ENCODE measurements around the gene TNFRSF9. TPM values are rescaled to one million over a fixed set of nuclear protein-coding genes. Genes with fewer than 3 reads are reported as not detected.

TNFRSF9 gene
- total RNA-seq (0.54 TPM), polyA plus RNA-seq (ENCODE audit: insufficient read depth, low read depth, low replicate concordance) (not detected)
- long read RNA-seq, donor 1 = 0 reads
- long read RNA-seq, donor 2 = 0 reads
- long read RNA-seq, donor 3 = 0 reads
- long read RNA-seq, donor 4, partial matches to known transcripts = 74 of 252 reads
- long read RNA-seq, donor 4, other reads (novel, unspliced or antisense) = 178 of 252 reads
- long read RNA-seq, donor 5 = 0 reads
- long read RNA-seq, donor 6 = 0 reads
- long read RNA-seq, donor 7, partial matches to known transcripts = 0 of 1 reads
- long read RNA-seq, donor 7, other reads (novel, unspliced or antisense) = 0 of 1 reads
- long read RNA-seq, donor 8 = 0 reads
- long read RNA-seq, donor 9 = 0 reads
- long read RNA-seq, donor 10 = 0 reads

DNA sequence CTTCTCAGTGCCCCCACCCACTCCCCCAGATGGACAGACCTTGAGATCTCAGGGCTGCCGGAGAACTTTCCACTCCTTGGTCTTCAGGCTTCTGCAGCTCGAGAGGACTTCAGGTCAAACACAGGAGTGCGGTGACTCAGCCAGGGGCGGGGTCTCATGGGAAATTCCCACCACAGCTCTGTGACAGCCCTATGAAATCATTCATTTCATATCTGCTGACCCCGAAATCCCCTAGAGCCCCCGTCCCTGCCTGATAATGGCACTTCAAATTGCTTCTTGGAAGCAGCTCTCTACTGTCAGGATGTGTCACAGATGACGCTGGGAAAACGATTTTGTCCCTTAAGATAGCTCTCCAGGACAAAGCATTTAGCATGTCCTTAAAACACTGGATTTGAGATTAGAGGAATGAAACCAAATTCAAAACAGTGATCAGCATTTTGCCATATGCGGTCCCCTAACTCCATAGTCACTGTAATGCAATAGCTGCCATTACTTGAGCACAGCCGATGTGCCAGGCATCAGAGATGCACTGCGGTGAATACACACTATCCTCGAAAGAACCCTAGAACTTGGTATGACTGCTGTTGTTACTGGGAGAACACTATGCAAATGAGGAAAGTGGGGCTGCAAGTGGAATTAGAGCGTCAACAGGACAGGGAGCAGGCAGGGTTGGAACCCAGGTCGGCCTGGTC, at the start of gene TNFRSF9:
TNFRSF9 (minus strand) TSS at position 95 of the 692 bp plus-strand sequence. CDS start 845 bp downstream, outside the sequence.
- Histone ChIP-seq H3K9ac (ENCODE audit: low read length in 3 of 3) (no peak within 1 kb of the TSS), H3K4me3 (ENCODE audit: low read length in 3 of 3) (no peak within 1 kb of the TSS), H3K27ac (ENCODE audit: low read depth in 2 of 2, low read length in 2 of 2) (no peak within 1 kb of the TSS), H3K36me3 (ENCODE audit: control insufficient read depth in 2 of 3, insufficient read depth in 3 of 3, low read length in 3 of 3) (no peaks in the 10 kb centered on the region), H3K27me3 (ENCODE audit: control insufficient read depth, insufficient read depth, low read length) (peaks cover 9% of the 10 kb centered on the region), H3K9me3 (ENCODE audit: control insufficient read depth in 2 of 3, insufficient read depth in 1 of 3, low read length in 3 of 3) (no peaks in the 10 kb centered on the region), H3K4me1 (ENCODE audit: control insufficient read depth in 2 of 3, insufficient read depth in 2 of 3, low read depth in 1 of 3, low read length in 3 of 3) (peaks cover 0 to 7% (median 0%) of the 10 kb centered on the region in 3 donors)
- DNase-seq (no peak), FAIRE-seq (no peak)
- TF ChIP-seq CTCF (IDR thresholded peaks at IDR 0.05; ENCODE audit: borderline replicate concordance, extremely low read depth, insufficient read depth) = no peak
- intact Hi-C loops (cut with DNase I) = no loop called here

GRCh38 chr1:7989762-7990428, 49.3 kb upstream of the TNFRSF9 start:
- Histone ChIP-seq H3K9ac (ENCODE audit: low read length in 3 of 3) (no peak overlapping the region), H3K36me3 (ENCODE audit: control insufficient read depth in 2 of 3, insufficient read depth in 3 of 3, low read length in 3 of 3) (peaks cover 3 to 17% (median 8%) of the 10 kb centered on the region in 3 donors), H3K27ac (ENCODE audit: low read depth in 2 of 2, low read length in 2 of 2) (no peak overlapping the region), H3K9me3 (ENCODE audit: control insufficient read depth in 2 of 3, insufficient read depth in 1 of 3, low read length in 3 of 3) (no peaks in the 10 kb centered on the region), H3K4me1 (ENCODE audit: control insufficient read depth in 2 of 3, insufficient read depth in 2 of 3, low read depth in 1 of 3, low read length in 3 of 3) (no peaks in the 10 kb centered on the region), H3K27me3 (ENCODE audit: control insufficient read depth, insufficient read depth, low read length) (no peaks in the 10 kb centered on the region), H3K4me3 (ENCODE audit: low read length in 3 of 3) (no peak overlapping the region)
- FAIRE-seq (no peak), DNase-seq (no peak)
- no peak for TF ChIP-seq CTCF (IDR thresholded peaks at IDR 0.05; ENCODE audit: borderline replicate concordance, extremely low read depth, insufficient read depth)
- intact Hi-C loops (cut with DNase I) = loop anchor here (10.0 kb wide), 1 partner anchor 325 kb away; the partner anchor contains the start of gene SLC45A1

DNA sequence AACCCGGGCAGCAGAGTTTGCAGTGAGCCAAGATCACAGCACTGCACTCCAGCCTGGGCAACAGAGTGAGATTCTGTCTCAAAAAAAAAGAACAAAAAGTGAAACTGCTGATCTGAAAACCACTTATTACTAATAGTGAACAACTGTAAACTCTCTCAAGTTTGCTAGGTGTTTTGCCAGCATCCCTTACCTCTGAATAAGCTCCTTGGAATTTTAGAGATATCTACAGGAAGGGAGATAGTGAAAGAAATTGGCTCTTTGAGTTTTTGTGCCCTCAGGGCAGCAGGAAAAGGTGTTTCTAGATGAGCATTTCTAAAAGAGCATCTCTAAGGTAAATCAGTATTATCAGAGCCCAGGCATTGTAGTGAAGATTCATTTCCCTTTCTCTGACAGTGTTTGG, 47.9 kb upstream of the TNFRSF9 start:
- Histone ChIP-seq H3K9me3 (ENCODE audit: control insufficient read depth in 2 of 3, insufficient read depth in 1 of 3, low read length in 3 of 3) (no peaks in the 10 kb centered on the region), H3K9ac (ENCODE audit: low read length in 3 of 3) (no peak overlapping the region), H3K27ac (ENCODE audit: low read depth in 2 of 2, low read length in 2 of 2) (no peak overlapping the region), H3K4me1 (ENCODE audit: control insufficient read depth in 2 of 3, insufficient read depth in 2 of 3, low read depth in 1 of 3, low read length in 3 of 3) (no peaks in the 10 kb centered on the region), H3K27me3 (ENCODE audit: control insufficient read depth, insufficient read depth, low read length) (no peaks in the 10 kb centered on the region), H3K36me3 (ENCODE audit: control insufficient read depth in 2 of 3, insufficient read depth in 3 of 3, low read length in 3 of 3) (peaks cover 6 to 27% (median 16%) of the 10 kb centered on the region in 3 donors), H3K4me3 (ENCODE audit: low read length in 3 of 3) (no peak overlapping the region)
- intact Hi-C loops (cut with DNase I) = loop anchor here (10.0 kb wide), 1 partner anchor 326 kb away; the partner anchor contains the start of gene SLC45A1
- no peak for TF ChIP-seq CTCF (IDR thresholded peaks at IDR 0.05; ENCODE audit: borderline replicate concordance, extremely low read depth, insufficient read depth)
- DNase-seq (no peak), FAIRE-seq (no peak)
